Smooth muscle cell (in vitro differentiated cells): ENCODE results near the gene FLCN. TPM values are rescaled to one million over a fixed set of nuclear protein-coding genes. Genes with fewer than 3 reads are reported as not detected.

ENCODE experiments used
- DNase-seq: peaks from one replicate; lab custom pipeline; 2025; ENCODE audit not compliant: unreplicated experiment; lab: John Stamatoyannopoulos, UW
- H2AFZ ChIP-seq: fragments of 200-600 bp; sonication (generic); 2 replicates; pipeline ENCODE4 v1.6.0; 2016; ENCODE audit warnings: antibody characterized with exemption, low read depth, mild to moderate bottlenecking
- H3F3A ChIP-seq: fragments of 200-600 bp; sonication (generic); 2 replicates; pipeline ENCODE4 v1.6.0; 2017; ENCODE audit warnings: antibody characterized with exemption, low read depth
- H3K27ac ChIP-seq: fragments of 200-600 bp; sonication (generic); 2 replicates; pipeline ENCODE4 v1.5.1; 2016; ENCODE audit warnings: low read depth, mild to moderate bottlenecking
- H3K27me3 ChIP-seq: fragments of 200-600 bp; sonication (generic); 2 replicates; pipeline ENCODE4 v1.6.1; 2016; ENCODE audit warnings: low read depth, mild to moderate bottlenecking
- H3K36me3 ChIP-seq: fragments of 200-600 bp; sonication (generic); 2 replicates; pipeline ENCODE4 v1.5.1; 2016; ENCODE audit warnings: low read depth
- H3K4me1 ChIP-seq: fragments of 200-600 bp; sonication (generic); 2 replicates; pipeline ENCODE4 v1.5.1; 2016; ENCODE audit warnings: low read depth
- H3K4me2 ChIP-seq: fragments of 200-600 bp; sonication (generic); 2 replicates; pipeline ENCODE4 v1.6.0; 2016; ENCODE audit warnings: mild to moderate bottlenecking
- H3K4me3 ChIP-seq: fragments of 200-600 bp; sonication (generic); 2 replicates; pipeline ENCODE4 v1.5.1; 2016; ENCODE audit warnings: mild to moderate bottlenecking
- H3K79me2 ChIP-seq: fragments of 200-600 bp; sonication (generic); 2 replicates; pipeline ENCODE4 v1.6.0; 2016; ENCODE audit warnings: low read depth, mild to moderate bottlenecking
- H3K9ac ChIP-seq: fragments of 200-600 bp; sonication (generic); 2 replicates; pipeline ENCODE4 v1.6.0; 2016; ENCODE audit warnings: low read depth
- H3K9me3 ChIP-seq: fragments of 200-600 bp; sonication (generic); replicated peaks from 2 replicates; pipeline ENCODE4 v1.5.1; 2016; ENCODE audit warnings: low read depth
- H4K20me1 ChIP-seq: fragments of 200-600 bp; sonication (generic); 2 replicates; pipeline ENCODE4 v1.6.0; 2016; ENCODE audit warnings: low read depth
- WGBS: methylation state at CpG from one replicate; pipeline ENCODE4 v1.1.7; 2016; ENCODE audit warnings: low lambda C conversion rate; 5-methylcytosine and 5-hydroxymethylcytosine counted together
- polyA plus RNA-seq: library from polyadenylated mRNA; unstranded; fragments of >200 nt; fragmentation: Nextera tagmentation; extraction: Ambion mirVana; gene quantifications from 2 replicates; pipeline ENCODE4 v1.2.1, GENCODE V29; 2016
- total RNA-seq: library from RNA; depleted of rRNA; stranded (reverse); fragments of >200 nt; gene quantifications from 2 replicates; pipeline ENCODE4 v1.2.3, GENCODE V29; 2014
- TF ChIP-seq, protein P1 (sequence below): fragments of 200-600 bp; sonication (generic); IDR thresholded peaks from 2 replicates; pipeline ENCODE4 v1.5.1; 2017; ENCODE audit warnings: borderline replicate concordance, mild to moderate bottlenecking, antibody characterized with exemption; ENCODE audit not compliant: insufficient read depth, poor library complexity, severe bottlenecking

The FLCN gene
- total and polyA plus RNA-seq, 2 experiments from 2014 or later = 7.6 to 15.1 TPM

GRCh38 chr17:17180141-17180603 is 56.8 kb downstream of the FLCN start:
- H3K4me1 ChIP-seq = no peaks in the 10 kb centered on the region
- WGBS = 96% methylated on average over 9 of the region's 9 CpGs
- no peaks in the 10 kb centered on the region for H3K9me3 ChIP-seq
- no peaks in the 10 kb centered on the region for H3K79me2 ChIP-seq
- no peak overlapping the region for H3K9ac ChIP-seq
- H2AFZ ChIP-seq = no peak overlapping the region
- no peaks in the 10 kb centered on the region for H3F3A ChIP-seq
- H3K27ac ChIP-seq = no peak overlapping the region
- no peak overlapping the region for H3K4me3 ChIP-seq
- H3K27me3 ChIP-seq = no peaks in the 10 kb centered on the region
- TF ChIP-seq, protein P1, sequence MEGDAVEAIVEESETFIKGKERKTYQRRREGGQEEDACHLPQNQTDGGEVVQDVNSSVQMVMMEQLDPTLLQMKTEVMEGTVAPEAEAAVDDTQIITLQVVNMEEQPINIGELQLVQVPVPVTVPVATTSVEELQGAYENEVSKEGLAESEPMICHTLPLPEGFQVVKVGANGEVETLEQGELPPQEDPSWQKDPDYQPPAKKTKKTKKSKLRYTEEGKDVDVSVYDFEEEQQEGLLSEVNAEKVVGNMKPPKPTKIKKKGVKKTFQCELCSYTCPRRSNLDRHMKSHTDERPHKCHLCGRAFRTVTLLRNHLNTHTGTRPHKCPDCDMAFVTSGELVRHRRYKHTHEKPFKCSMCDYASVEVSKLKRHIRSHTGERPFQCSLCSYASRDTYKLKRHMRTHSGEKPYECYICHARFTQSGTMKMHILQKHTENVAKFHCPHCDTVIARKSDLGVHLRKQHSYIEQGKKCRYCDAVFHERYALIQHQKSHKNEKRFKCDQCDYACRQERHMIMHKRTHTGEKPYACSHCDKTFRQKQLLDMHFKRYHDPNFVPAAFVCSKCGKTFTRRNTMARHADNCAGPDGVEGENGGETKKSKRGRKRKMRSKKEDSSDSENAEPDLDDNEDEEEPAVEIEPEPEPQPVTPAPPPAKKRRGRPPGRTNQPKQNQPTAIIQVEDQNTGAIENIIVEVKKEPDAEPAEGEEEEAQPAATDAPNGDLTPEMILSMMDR = no peak
- H3K4me2 ChIP-seq = no peak overlapping the region
- no peaks in the 10 kb centered on the region for H3K36me3 ChIP-seq
- no peak for DNase-seq
- no peaks in the 10 kb centered on the region for H4K20me1 ChIP-seq

- no peak for DNase-seq
- H3K27me3 ChIP-seq = no peaks in the 10 kb centered on the region
- H4K20me1 ChIP-seq = no peaks in the 10 kb centered on the region
- TF ChIP-seq, protein P1 = no peak
- H3K4me3 ChIP-seq = no peak overlapping the region
- no peaks in the 10 kb centered on the region for H3K36me3 ChIP-seq
- no peak overlapping the region for H3K4me2 ChIP-seq
- no peak overlapping the region for H3K9ac ChIP-seq
- H3K27ac ChIP-seq = no peak overlapping the region
- H3K79me2 ChIP-seq = no peaks in the 10 kb centered on the region
- H3F3A ChIP-seq = no peaks in the 10 kb centered on the region
- no peak overlapping the region for H2AFZ ChIP-seq
- WGBS = 100% methylated on average over 2 of the region's 2 CpGs
- no peaks in the 10 kb centered on the region for H3K9me3 ChIP-seq
- no peaks in the 10 kb centered on the region for H3K4me1 ChIP-seq
Observed at GRCh38 chr17:17179371-17179827, 57.6 kb downstream of the FLCN start.

GRCh38 chr17:17177176-17177575 is 59.8 kb downstream of the FLCN start:
- no peaks in the 10 kb centered on the region for H3F3A ChIP-seq
- H3K9ac ChIP-seq = no peak overlapping the region
- TF ChIP-seq, protein P1 = no peak
- H3K27me3 ChIP-seq = no peaks in the 10 kb centered on the region
- H2AFZ ChIP-seq = no peak overlapping the region
- no peaks in the 10 kb centered on the region for H3K4me1 ChIP-seq
- H4K20me1 ChIP-seq = no peaks in the 10 kb centered on the region
- no peak overlapping the region for H3K4me2 ChIP-seq
- no peak overlapping the region for H3K27ac ChIP-seq
- H3K36me3 ChIP-seq = no peaks in the 10 kb centered on the region
- no peaks in the 10 kb centered on the region for H3K9me3 ChIP-seq
- 96% methylated on average over 12 of the region's 12 CpGs for WGBS
- H3K79me2 ChIP-seq = no peaks in the 10 kb centered on the region
- DNase-seq = no peak
- H3K4me3 ChIP-seq = no peak overlapping the region

DNA sequence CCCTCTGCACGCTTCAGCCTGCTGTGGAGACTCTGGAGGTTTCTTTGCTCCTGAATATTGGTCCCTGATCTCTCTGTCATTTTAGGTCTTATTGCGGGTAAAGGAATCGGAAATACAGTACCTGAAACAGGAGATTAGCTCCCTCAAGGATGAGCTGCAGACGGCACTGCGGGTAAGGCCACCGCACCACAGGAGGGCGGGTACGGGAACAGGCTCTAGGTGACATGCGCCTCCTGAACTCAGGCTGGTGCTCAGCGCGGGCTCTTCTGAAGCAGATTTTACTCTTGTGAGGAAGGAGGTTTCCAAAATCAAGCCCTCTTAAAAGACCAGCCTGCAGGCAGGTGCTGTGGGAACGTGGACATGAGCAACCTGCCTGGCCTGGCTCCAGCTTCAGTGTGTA is 60.6 kb downstream of the FLCN start:
- Histone ChIP-seq H3K4me3 (no peak overlapping the region), H3K36me3 (no peaks in the 10 kb centered on the region), H3K4me2 (no peak overlapping the region), H3K79me2 (no peaks in the 10 kb centered on the region), H4K20me1 (no peaks in the 10 kb centered on the region), H3K27ac (no peak overlapping the region), H3K4me1 (no peaks in the 10 kb centered on the region), H3K9me3 (no peaks in the 10 kb centered on the region), H2AFZ (no peak overlapping the region), H3K9ac (no peak overlapping the region), H3K27me3 (no peaks in the 10 kb centered on the region), H3F3A (no peaks in the 10 kb centered on the region)
- WGBS = 97% methylated on average over 12 of the region's 12 CpGs
- TF ChIP-seq, protein P1 = no peak
- DNase-seq = no peak
